ENCODE data around the gene ANAPC2.

GRCh38 chr9:137148242-137148641, 40.1 kb downstream of the ANAPC2 start:
- TF ChIP-seq, protein P1, sequence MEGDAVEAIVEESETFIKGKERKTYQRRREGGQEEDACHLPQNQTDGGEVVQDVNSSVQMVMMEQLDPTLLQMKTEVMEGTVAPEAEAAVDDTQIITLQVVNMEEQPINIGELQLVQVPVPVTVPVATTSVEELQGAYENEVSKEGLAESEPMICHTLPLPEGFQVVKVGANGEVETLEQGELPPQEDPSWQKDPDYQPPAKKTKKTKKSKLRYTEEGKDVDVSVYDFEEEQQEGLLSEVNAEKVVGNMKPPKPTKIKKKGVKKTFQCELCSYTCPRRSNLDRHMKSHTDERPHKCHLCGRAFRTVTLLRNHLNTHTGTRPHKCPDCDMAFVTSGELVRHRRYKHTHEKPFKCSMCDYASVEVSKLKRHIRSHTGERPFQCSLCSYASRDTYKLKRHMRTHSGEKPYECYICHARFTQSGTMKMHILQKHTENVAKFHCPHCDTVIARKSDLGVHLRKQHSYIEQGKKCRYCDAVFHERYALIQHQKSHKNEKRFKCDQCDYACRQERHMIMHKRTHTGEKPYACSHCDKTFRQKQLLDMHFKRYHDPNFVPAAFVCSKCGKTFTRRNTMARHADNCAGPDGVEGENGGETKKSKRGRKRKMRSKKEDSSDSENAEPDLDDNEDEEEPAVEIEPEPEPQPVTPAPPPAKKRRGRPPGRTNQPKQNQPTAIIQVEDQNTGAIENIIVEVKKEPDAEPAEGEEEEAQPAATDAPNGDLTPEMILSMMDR (IDR thresholded peaks at IDR 0.05; ENCODE audit: borderline replicate concordance, extremely low read depth, low read length, poor library complexity, severe bottlenecking), result no peak
- TF ChIP-seq EZH2 (IDR thresholded peaks at IDR 0.05; ENCODE audit: borderline replicate concordance, low read depth, low read length, severe bottlenecking), result no peak

Data from DND-41 (cell line).